ENCODE measurements around the gene SNIP1. TPM values are rescaled to one million over a fixed set of nuclear protein-coding genes. Genes with fewer than 3 reads are reported as not detected.
A peak's percentile ranks its signal among the peaks of the same experiment; 100 is the strongest.

The SNIP1 gene
- total RNA-seq, 1 donor from 2014 or later, result 34.7 TPM

GRCh38 chr1:37497832-37498231, 56.3 kb downstream of the SNIP1 start:
- TF ChIP-seq CTCF (IDR thresholded peaks at IDR 0.05), result no peak
- Mint-ChIP-seq H3K36me3 (ENCODE audit: low read depth) (peaks cover 64% of the 10 kb centered on the region), H3K9me3 (no peaks in the 10 kb centered on the region), H3K27me3 (no peaks in the 10 kb centered on the region), H3K4me3 (no peak overlapping the region), H3K27ac (no peak overlapping the region), H3K4me1 (no peaks in the 10 kb centered on the region)
- ATAC-seq (ENCODE audit: low read depth) (no peak), DNase-seq (no peak)
- ChIA-PET CTCF (interaction anchor here (3.8 kb wide), 1 partner anchor 11 kb away, joined by 23 read pairs; no protein-coding TSS in a partner anchor), POLR2A (interaction anchor here (0.6 to 1.4 kb wide), 2 partner anchors 11 to 27 kb away, joined by 3 to 4 read pairs; no protein-coding TSS in a partner anchor)
- intact Hi-C loops (cut with micrococcal nuclease), result no loop called here

- DNase-seq, result no peak
- no peak for TF ChIP-seq CTCF (IDR thresholded peaks at IDR 0.05)
- intact Hi-C loops (cut with micrococcal nuclease), result no loop called here
- Mint-ChIP-seq H3K9me3 (no peaks in the 10 kb centered on the region), H3K4me1 (no peaks in the 10 kb centered on the region), H3K27me3 (no peaks in the 10 kb centered on the region), H3K27ac (no peak overlapping the region), H3K36me3 (ENCODE audit: low read depth) (peaks cover 60% of the 10 kb centered on the region), H3K4me3 (no peak overlapping the region)
- ATAC-seq (ENCODE audit: low read depth), result no peak
- CTCF ChIA-PET, result interaction anchor here (1.0 to 3.8 kb wide), 2 partner anchors 9 to 19 kb away, joined by 5 to 23 read pairs; partner anchors contain the start of gene MEAF6
- POLR2A ChIA-PET, result no interaction called here
These were observed 58.2 kb downstream of the SNIP1 start for GRCh38 chr1:37495875-37496274.

- Mint-ChIP-seq H3K36me3 (ENCODE audit: low read depth) (peaks cover 58% of the 10 kb centered on the region), H3K9me3 (no peaks in the 10 kb centered on the region), H3K27me3 (no peaks in the 10 kb centered on the region), H3K4me3 (no peak overlapping the region), H3K4me1 (no peaks in the 10 kb centered on the region), H3K27ac (no peak overlapping the region)
- intact Hi-C loops (cut with micrococcal nuclease), result no loop called here
- ChIA-PET POLR2A (interaction anchor here (0.7 to 0.8 kb wide), 2 partner anchors 12 to 1552 kb away, joined by 3 to 6 read pairs; no protein-coding TSS in a partner anchor), CTCF (interaction anchor here (2.0 kb wide), 1 partner anchor 37 kb away, joined by 6 read pairs; no protein-coding TSS in a partner anchor)
- DNase-seq (no peak), ATAC-seq (ENCODE audit: low read depth) (no peak)
- no peak for TF ChIP-seq CTCF (IDR thresholded peaks at IDR 0.05)
These were observed 60.6 kb downstream of the SNIP1 start for GRCh38 chr1:37493336-37494098.

GRCh38 chr1:37487619-37487984, 66.5 kb downstream of the SNIP1 start:
- intact Hi-C loops (cut with micrococcal nuclease), result loop anchor here (1.0 to 2.0 kb wide), 3 partner anchors 8 to 32 kb away; no protein-coding TSS in a partner anchor
- ChIA-PET POLR2A (interaction anchor here (0.6 to 4.5 kb wide), 10 partner anchors 11 to 192 kb away, joined by 3 to 132 read pairs (median 5); partner anchors contain the start of genes MEAF6 and ZC3H12A), CTCF (interaction anchor here (0.6 to 4.9 kb wide), 28 partner anchors 9 to 1015 kb away, joined by 3 to 261 read pairs (median 5); partner anchors contain the start of genes MEAF6, SNIP1 and ZC3H12A)
- H3K9me3 Mint-ChIP-seq, result no peaks in the 10 kb centered on the region
- H3K27me3 Mint-ChIP-seq, result no peaks in the 10 kb centered on the region
- peak overlapping the region; percentile 32 for H3K27ac Mint-ChIP-seq
- ATAC-seq (ENCODE audit: low read depth), result no peak
- DNase-seq, result no peak
- no peak for TF ChIP-seq CTCF (IDR thresholded peaks at IDR 0.05)
- H3K4me1 Mint-ChIP-seq, result peaks cover 20% of the 10 kb centered on the region
- no peak overlapping the region for H3K4me3 Mint-ChIP-seq
- H3K36me3 Mint-ChIP-seq (ENCODE audit: low read depth), result peaks cover 50% of the 10 kb centered on the region

Measured in activated B cell treated with CpG ODN at 0.5 μM for 24 hours (primary cell).